KMS-11 (cell line): ENCODE data around the gene KCNJ6.
"Not testable (repeated sequence)": the region's sequence is repeated elsewhere in the genome, so short reads cannot be mapped to it uniquely, and the experiment has no call there.

Experiments used
- H2AFZ ChIP-seq: fragments of 200-600 bp; sonication (generic); 2 replicates; pipeline ENCODE4 v1.6.1; 2016; ENCODE audit warnings: antibody characterized with exemption, mixed run types, low read depth
- H3K27ac ChIP-seq: fragments of 200-600 bp; sonication (generic); 2 replicates; pipeline ENCODE4 v1.6.1; 2016; ENCODE audit warnings: mild to moderate bottlenecking, mixed run types
- H3K27me3 ChIP-seq: fragments of 200-600 bp; sonication (generic); 2 replicates; pipeline ENCODE4 v1.6.1; 2017; ENCODE audit warnings: mild to moderate bottlenecking, low read depth, mixed run types, moderate library complexity; ENCODE audit not compliant: insufficient read depth
- H3K36me3 ChIP-seq: fragments of 200-600 bp; sonication (generic); 2 replicates; pipeline ENCODE4 v1.6.1; 2017; ENCODE audit warnings: mild to moderate bottlenecking, mixed run types; ENCODE audit not compliant: insufficient read depth
- H3K4me1 ChIP-seq: fragments of 200-600 bp; sonication (generic); 2 replicates; pipeline ENCODE4 v1.6.1; 2016; ENCODE audit warnings: mild to moderate bottlenecking, low read depth, mixed run types; ENCODE audit not compliant: poor library complexity, severe bottlenecking
- H3K4me2 ChIP-seq: fragments of 200-600 bp; sonication (generic); 2 replicates; pipeline ENCODE4 v1.7.0; 2016; ENCODE audit warnings: mild to moderate bottlenecking, mixed run types
- H3K4me3 ChIP-seq: fragments of 200-600 bp; sonication (generic); IDR thresholded peaks from 2 replicates; pipeline ENCODE4 v1.6.1; 2017; ENCODE audit warnings: low read depth, low read length, mixed read lengths; ENCODE audit not compliant: insufficient read depth
- H3K79me2 ChIP-seq: fragments of 200-600 bp; sonication (generic); 2 replicates; pipeline ENCODE4 v1.6.1; 2016; ENCODE audit warnings: low read depth, mixed run types; ENCODE audit not compliant: insufficient read depth
- H3K9ac ChIP-seq: fragments of 200-600 bp; sonication (generic); 2 replicates; pipeline ENCODE4 v1.6.1; 2016; ENCODE audit warnings: mild to moderate bottlenecking, mixed run types
- H4K20me1 ChIP-seq: fragments of 200-600 bp; sonication (generic); 2 replicates; pipeline ENCODE4 v1.6.1; 2016; ENCODE audit warnings: mild to moderate bottlenecking, mixed run types; ENCODE audit not compliant: insufficient read depth
- TF ChIP-seq, protein P1 (sequence below): fragments of 200-600 bp; sonication (generic); conservative IDR thresholded peaks from 2 replicates; pipeline ENCODE4 v1.6.1; 2017; ENCODE audit warnings: low read depth, mild to moderate bottlenecking, antibody characterized with exemption, low read length, moderate library complexity, mixed read lengths

KCNJ6 gene

DNA sequence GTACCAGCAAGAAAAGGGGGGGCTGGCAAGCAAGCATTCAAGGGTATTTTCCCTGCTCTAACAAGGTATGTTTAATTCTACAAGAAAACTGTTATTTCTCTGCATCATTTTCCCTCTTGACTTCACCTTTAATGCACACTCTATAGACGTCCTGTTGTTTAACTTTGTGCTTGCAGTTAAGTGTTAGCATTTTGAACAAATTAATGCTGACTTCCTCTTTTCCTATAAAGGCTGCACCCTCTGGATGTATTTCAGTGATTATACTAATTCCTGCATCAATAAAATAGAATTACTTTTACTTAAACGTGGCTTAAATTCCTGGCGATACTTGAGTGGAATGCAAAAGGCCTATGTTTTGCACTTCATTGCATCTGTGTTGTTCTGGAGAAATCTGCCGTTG, 183.3 kb downstream of the KCNJ6 start:
- H4K20me1 ChIP-seq, result no peaks in the 10 kb centered on the region
- H3K27me3 ChIP-seq, result no peaks in the 10 kb centered on the region
- H3K4me3 ChIP-seq, result no peak overlapping the region
- no peak overlapping the region for H2AFZ ChIP-seq
- no peak overlapping the region for H3K9ac ChIP-seq
- H3K4me1 ChIP-seq, result no peaks in the 10 kb centered on the region
- no peak overlapping the region for H3K27ac ChIP-seq
- no peaks in the 10 kb centered on the region for H3K36me3 ChIP-seq
- no peaks in the 10 kb centered on the region for H3K79me2 ChIP-seq
- H3K4me2 ChIP-seq, result no peak overlapping the region
- TF ChIP-seq, protein P1, sequence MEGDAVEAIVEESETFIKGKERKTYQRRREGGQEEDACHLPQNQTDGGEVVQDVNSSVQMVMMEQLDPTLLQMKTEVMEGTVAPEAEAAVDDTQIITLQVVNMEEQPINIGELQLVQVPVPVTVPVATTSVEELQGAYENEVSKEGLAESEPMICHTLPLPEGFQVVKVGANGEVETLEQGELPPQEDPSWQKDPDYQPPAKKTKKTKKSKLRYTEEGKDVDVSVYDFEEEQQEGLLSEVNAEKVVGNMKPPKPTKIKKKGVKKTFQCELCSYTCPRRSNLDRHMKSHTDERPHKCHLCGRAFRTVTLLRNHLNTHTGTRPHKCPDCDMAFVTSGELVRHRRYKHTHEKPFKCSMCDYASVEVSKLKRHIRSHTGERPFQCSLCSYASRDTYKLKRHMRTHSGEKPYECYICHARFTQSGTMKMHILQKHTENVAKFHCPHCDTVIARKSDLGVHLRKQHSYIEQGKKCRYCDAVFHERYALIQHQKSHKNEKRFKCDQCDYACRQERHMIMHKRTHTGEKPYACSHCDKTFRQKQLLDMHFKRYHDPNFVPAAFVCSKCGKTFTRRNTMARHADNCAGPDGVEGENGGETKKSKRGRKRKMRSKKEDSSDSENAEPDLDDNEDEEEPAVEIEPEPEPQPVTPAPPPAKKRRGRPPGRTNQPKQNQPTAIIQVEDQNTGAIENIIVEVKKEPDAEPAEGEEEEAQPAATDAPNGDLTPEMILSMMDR, result no peak

DNA sequence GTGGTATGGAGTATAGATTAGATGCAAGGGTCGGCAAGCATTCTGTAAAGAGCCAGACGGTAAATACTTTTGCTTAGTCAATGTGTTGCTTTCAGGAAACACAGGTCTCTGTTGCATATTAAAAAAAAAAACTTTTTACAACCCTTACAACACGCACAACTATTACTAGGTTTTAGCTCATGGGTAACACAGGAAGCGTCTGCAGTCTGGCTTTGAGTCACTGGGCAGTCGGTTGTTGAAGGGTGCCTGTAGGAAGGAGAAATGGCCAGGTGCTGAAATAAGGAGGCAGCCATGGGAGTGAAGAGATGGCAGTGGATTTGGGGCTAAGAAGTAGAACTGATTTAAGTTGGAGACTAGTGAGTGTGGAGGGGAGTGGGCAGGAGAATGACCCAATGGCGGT, 192.1 kb downstream of the KCNJ6 start:
- H3K27me3 ChIP-seq, result no peaks in the 10 kb centered on the region
- H4K20me1 ChIP-seq, result no peaks in the 10 kb centered on the region
- H2AFZ ChIP-seq, result no peak overlapping the region
- H3K4me1 ChIP-seq, result no peaks in the 10 kb centered on the region
- no peaks in the 10 kb centered on the region for H3K36me3 ChIP-seq
- no peak overlapping the region for H3K9ac ChIP-seq
- H3K4me2 ChIP-seq, result no peak overlapping the region
- H3K79me2 ChIP-seq, result no peaks in the 10 kb centered on the region
- H3K4me3 ChIP-seq, result no peak overlapping the region
- TF ChIP-seq, protein P1, result no peak
- no peak overlapping the region for H3K27ac ChIP-seq

DNA sequence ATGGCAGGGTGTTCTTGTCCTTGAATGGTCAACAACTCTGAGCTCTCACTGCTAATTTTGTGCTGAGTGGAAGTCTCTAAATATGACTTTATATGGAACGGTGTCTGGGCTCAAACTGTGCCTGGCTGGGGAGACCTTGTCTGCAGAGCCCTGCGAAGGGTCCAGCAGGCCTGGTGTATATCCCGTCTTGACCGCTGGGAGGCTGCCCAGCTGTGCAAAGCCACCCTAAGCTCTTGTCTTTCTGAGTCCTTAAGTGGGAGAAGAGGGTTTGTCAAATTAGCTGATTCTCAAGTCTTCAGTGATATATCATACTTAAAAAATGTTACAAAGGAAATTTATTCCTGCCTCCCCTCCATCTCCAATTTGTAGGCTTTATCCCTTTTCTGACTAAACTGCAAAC, 198.7 kb downstream of the KCNJ6 start:
- no peak overlapping the region for H2AFZ ChIP-seq
- TF ChIP-seq, protein P1, result no peak
- H3K79me2 ChIP-seq, result no peaks in the 10 kb centered on the region
- no peaks in the 10 kb centered on the region for H3K36me3 ChIP-seq
- no peak overlapping the region for H3K4me3 ChIP-seq
- no peak overlapping the region for H3K4me2 ChIP-seq
- H3K4me1 ChIP-seq, result no peaks in the 10 kb centered on the region
- no peaks in the 10 kb centered on the region for H3K27me3 ChIP-seq
- H3K27ac ChIP-seq, result no peak overlapping the region
- H3K9ac ChIP-seq, result no peak overlapping the region
- no peaks in the 10 kb centered on the region for H4K20me1 ChIP-seq

DNA sequence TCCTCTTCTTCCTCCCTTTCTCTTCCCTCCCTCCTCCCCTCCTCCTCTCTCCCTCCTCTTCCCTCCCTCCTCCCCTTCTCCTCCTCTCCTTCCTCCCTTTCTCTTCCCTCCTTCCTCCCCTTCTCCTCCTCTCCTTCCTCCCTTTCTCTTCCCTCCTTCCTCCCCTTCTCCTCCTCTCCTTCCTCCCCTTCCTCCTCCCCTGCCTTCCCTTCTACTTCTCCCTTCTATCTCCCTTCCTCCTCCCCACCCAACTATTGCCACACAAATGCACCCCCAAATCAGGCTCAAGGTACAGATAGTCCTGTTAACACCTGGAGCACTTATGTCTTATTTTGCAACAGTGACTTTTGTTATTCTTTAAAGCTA, 203.7 kb downstream of the KCNJ6 start:
- not testable (repeated sequence) for H3K36me3 ChIP-seq, H3K27me3 ChIP-seq, H4K20me1 ChIP-seq, H3K4me3 ChIP-seq, H3K27ac ChIP-seq, H2AFZ ChIP-seq, H3K4me2 ChIP-seq, H3K9ac ChIP-seq, H3K79me2 ChIP-seq, H3K4me1 ChIP-seq

DNA sequence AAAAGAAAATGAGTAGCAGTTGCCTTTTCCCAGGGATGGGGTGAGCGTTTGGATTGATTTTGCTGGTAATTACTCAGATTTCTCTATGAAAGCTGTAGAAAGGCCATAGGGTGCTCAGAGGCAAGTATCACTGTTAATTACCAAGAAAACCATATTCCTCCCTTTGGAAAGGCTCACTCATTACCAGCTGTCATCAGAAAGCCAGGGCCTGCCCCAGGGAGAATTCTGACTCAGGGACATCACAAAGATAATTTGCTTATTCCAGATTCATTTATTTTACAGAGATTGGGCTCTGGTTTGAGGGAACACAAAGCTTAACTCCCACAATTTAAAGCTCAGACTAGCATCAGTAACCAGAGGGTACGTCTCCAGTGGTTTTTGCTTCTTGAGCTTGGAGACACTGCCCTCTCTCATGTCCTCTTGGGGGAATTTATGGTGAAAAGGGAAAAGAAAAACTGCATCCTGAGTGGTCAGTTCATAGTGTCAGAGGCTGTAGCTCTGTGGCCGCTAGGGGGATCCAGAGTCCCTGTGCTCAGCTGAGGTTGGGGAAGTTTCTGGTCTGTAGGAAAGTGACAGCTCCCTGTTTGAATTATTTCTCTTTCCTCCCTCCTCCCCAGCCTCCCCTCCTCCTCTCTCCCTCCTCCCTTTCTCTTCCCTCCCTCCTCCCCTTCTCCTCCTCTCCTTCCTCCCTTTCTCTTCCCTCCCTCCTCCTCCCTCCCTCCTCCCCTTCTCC, 204.3 kb downstream of the KCNJ6 start:
- H3K79me2 ChIP-seq, result no peaks in the 10 kb centered on the region
- no peak overlapping the region for H3K4me2 ChIP-seq
- H2AFZ ChIP-seq, result no peak overlapping the region
- no peak overlapping the region for H3K9ac ChIP-seq
- H3K36me3 ChIP-seq, result no peaks in the 10 kb centered on the region
- TF ChIP-seq, protein P1, result peak; percentile 90
- no peak overlapping the region for H3K4me3 ChIP-seq
- H4K20me1 ChIP-seq, result no peaks in the 10 kb centered on the region
- no peaks in the 10 kb centered on the region for H3K4me1 ChIP-seq
- no peaks in the 10 kb centered on the region for H3K27me3 ChIP-seq
- H3K27ac ChIP-seq, result no peak overlapping the region
